ENCODE data around the gene ZSWIM3. TPM values are rescaled to one million over a fixed set of nuclear protein-coding genes. Genes with fewer than 3 reads are reported as not detected.

Gene ZSWIM3
- total and polyA plus RNA-seq, 2 of the 13 experiments (the other 11 are each of a cell fraction or from before 2014, with no cell fraction given): 5.2 to 5.8 TPM

GRCh38 chr20:45890077-45890984 is 32.9 kb downstream of the ZSWIM3 start (continued):
- TF ChIP-seq ZNF318 (CRISPR knock-in tag; IDR thresholded peaks at IDR 0.05) (no peak), MLXIP (CRISPR knock-in tag; IDR thresholded peaks at IDR 0.05; ENCODE audit: borderline replicate concordance) (peak; percentile 42; the same call in 1 of the 2 replicates), FOXP1 (IDR thresholded peaks at IDR 0.05) (no peak), FOXP1 (CRISPR knock-in tag; IDR thresholded peaks at IDR 0.05) (peak; percentile 21; the same call in 1 of the 2 replicates), ZNF598 (CRISPR knock-in tag; IDR thresholded peaks at IDR 0.05; ENCODE audit: borderline replicate concordance) (peak; percentile 83; the same call in 1 of the 2 replicates), MAZ (IDR thresholded peaks at IDR 0.05; ENCODE audit: borderline replicate concordance, low read depth, low read length) (no peak), MAZ (CRISPR knock-in tag; IDR thresholded peaks at IDR 0.05; ENCODE audit: low read depth) (no peak), IKZF4 (CRISPR knock-in tag; IDR thresholded peaks at IDR 0.05; ENCODE audit: borderline replicate concordance, low read depth, not compliant biosample characterization) (peak; percentile 75), ARID5B (CRISPR knock-in tag; IDR thresholded peaks at IDR 0.05) (peak; percentile 43), SALL2 (CRISPR knock-in tag; IDR thresholded peaks at IDR 0.05) (peak; percentile 81)

All from HepG2 (cell line).